Sciatic nerve (tissue), 2 donors: ENCODE results near the gene TMEM120B. TPM values are rescaled to one million over a fixed set of nuclear protein-coding genes. Genes with fewer than 3 reads are reported as not detected.
"Not testable (repeated sequence)": the region's sequence is repeated elsewhere in the genome, so short reads cannot be mapped to it uniquely, and the experiment has no call there.

Experiments
- ATAC-seq: fragments of 200-7000 bp; cut with Tn5 transposase; one replicate; pipeline ENCODE4 v1.9.1; 2020; ENCODE audit warnings: mild to moderate bottlenecking, moderate library complexity
- DNase-seq: peaks from one replicate; pipeline ENCODE4 v3.0.0-alpha.2; 2020; ENCODE audit warnings: low spot score
- intact Hi-C: fragments of 100-400 bp; cut with DNase I; formaldehyde crosslinking; loops from one replicate; pipeline ENCODE4 v1.14.2; 2022
- total RNA-seq: library from RNA; stranded (reverse); fragmentation: NEBNext Ultra II Directional; extraction: Animal tissue kit (Norgen Biotek cat#: 25700); gene quantifications from one replicate; pipeline ENCODE4 v1.2.1, GENCODE V29; 2021
- donor health status: DM: no; HTN: no; CAD: no.
- donor health status: DM: no; HTN: no; CAD: no.

The TMEM120B gene
- 20.6 TPM for total RNA-seq

GRCh38 chr12:121712461-121713256, at the start of gene TMEM120B:
TSS of gene TMEM120B (plus strand) at chr12:121712752. CDS start at chr12:121712896, 144 bp downstream.
- intact Hi-C loops: loop anchor here (2.0 kb wide), 1 partner anchor 42 kb away; no protein-coding TSS in a partner anchor

GRCh38 chr12:121663610-121663929, 49.0 kb upstream of the TMEM120B start:
- ATAC-seq: no peak
- intact Hi-C loops: no loop called here
- no peak for DNase-seq

More at GRCh38 chr12:121712461-121713256, at the start of gene TMEM120B:
- DNase-seq (peak; percentile 92), ATAC-seq (peak; percentile 90)

GRCh38 chr12:121666829-121667228, 45.7 kb upstream of the TMEM120B start:
- DNase-seq, ATAC-seq: not testable (repeated sequence)
- intact Hi-C loops: loop anchor here (5.0 kb wide), 1 partner anchor 115 kb away; no protein-coding TSS in a partner anchor

- intact Hi-C loops: loop anchor here (5.0 kb wide), 1 partner anchor 117 kb away; no protein-coding TSS in a partner anchor
- ATAC-seq: no peak
- no peak for DNase-seq
Measured at GRCh38 chr12:121668750-121669520, 43.6 kb upstream of the TMEM120B start.

GRCh38 chr12:121669521-121669900, 43.0 kb upstream of the TMEM120B start, which contains the start of gene MORN3:
TSS of gene MORN3 (minus strand) at chr12:121669654. CDS start at chr12:121669483, 171 bp downstream.
- no peak for ATAC-seq
- intact Hi-C loops: loop anchor here (5.0 kb wide), 1 partner anchor 117 kb away; no protein-coding TSS in a partner anchor

GRCh38 chr12:121673013-121673511, 39.5 kb upstream of the TMEM120B start:
- DNase-seq: no peak
- intact Hi-C loops: loop anchor here (2.0 kb wide), 1 partner anchor 46 kb away; the partner anchor contains the start of gene ORAI1

More at GRCh38 chr12:121669521-121669900, 43.0 kb upstream of the TMEM120B start, which contains the start of gene MORN3:
- no peak for DNase-seq

GRCh38 chr12:121676190-121676589, 36.4 kb upstream of the TMEM120B start:
- ATAC-seq (no peak), DNase-seq (no peak)
- intact Hi-C loops: no loop called here

More at GRCh38 chr12:121673013-121673511, 39.5 kb upstream of the TMEM120B start:
- ATAC-seq: peak; percentile 71

- DNase-seq (no peak), ATAC-seq (no peak)
- intact Hi-C loops: no loop called here
Measured at GRCh38 chr12:121678305-121678704, 34.2 kb upstream of the TMEM120B start.

- DNase-seq (no peak), ATAC-seq (no peak)
- intact Hi-C loops: no loop called here
Measured at GRCh38 chr12:121678716-121679300, 33.7 kb upstream of the TMEM120B start.

- not testable (repeated sequence) for DNase-seq, ATAC-seq
- intact Hi-C loops: loop anchor here (5.0 kb wide), 1 partner anchor 127 kb away; no protein-coding TSS in a partner anchor
Measured at GRCh38 chr12:121679661-121680197, 32.8 kb upstream of the TMEM120B start.

- ATAC-seq (no peak), DNase-seq (no peak)
- intact Hi-C loops: no loop called here
Measured at GRCh38 chr12:121688966-121689365, 23.6 kb upstream of the TMEM120B start.

- intact Hi-C loops: no loop called here
Measured at GRCh38 chr12:121689430-121689829, 23.1 kb upstream of the TMEM120B start.

GRCh38 chr12:121692744-121693143, 19.8 kb upstream of the TMEM120B start:
- DNase-seq, ATAC-seq: not testable (repeated sequence)
- intact Hi-C loops: loop anchor here (10.0 kb wide), 1 partner anchor 202 kb away; no protein-coding TSS in a partner anchor

More at GRCh38 chr12:121689430-121689829, 23.1 kb upstream of the TMEM120B start:
- DNase-seq (no peak), ATAC-seq (no peak)

- ATAC-seq (no peak), DNase-seq (no peak)
- intact Hi-C loops: loop anchor here (10.0 kb wide), 1 partner anchor 202 kb away; no protein-coding TSS in a partner anchor
Measured at GRCh38 chr12:121693155-121693687, 19.3 kb upstream of the TMEM120B start.

- DNase-seq (no peak), ATAC-seq (no peak)
- intact Hi-C loops: loop anchor here (10.0 kb wide), 1 partner anchor 198 kb away; no protein-coding TSS in a partner anchor
Measured at GRCh38 chr12:121697093-121697698, 15.4 kb upstream of the TMEM120B start.

- ATAC-seq: not testable (repeated sequence)
- intact Hi-C loops: loop anchor here (10.0 kb wide), 1 partner anchor 197 kb away; no protein-coding TSS in a partner anchor
Measured at GRCh38 chr12:121697861-121698260, 14.7 kb upstream of the TMEM120B start.

GRCh38 chr12:121701667-121702277, 10.8 kb upstream of the TMEM120B start:
- no peak for ATAC-seq
- DNase-seq: no peak
- intact Hi-C loops: no loop called here

More at GRCh38 chr12:121697861-121698260, 14.7 kb upstream of the TMEM120B start:
- DNase-seq: not testable (repeated sequence)
